Adipocyte (in vitro differentiated cells): Measurements from ENCODE around the gene CEP152.

Source experiments
- DNase-seq: peaks from one replicate; pipeline ENCODE4 v3.0.0-alpha.2; 2015; ENCODE audit warnings: low read depth
- H3K27me3 ChIP-seq: replicated peaks from 2 replicates; pipeline ENCODE4 v1.7.0; 2013; ENCODE audit warnings: mild to moderate bottlenecking, low read length, moderate library complexity; ENCODE audit not compliant: control insufficient read depth, insufficient read depth
- H3K36me3 ChIP-seq: 2 replicates; pipeline ENCODE4 v1.7.0; 2013; ENCODE audit warnings: low read length, mild to moderate bottlenecking, moderate library complexity; ENCODE audit not compliant: control insufficient read depth, insufficient read depth, severe bottlenecking
- H3K4me1 ChIP-seq: 2 replicates; pipeline ENCODE4 v1.7.0; 2013; ENCODE audit warnings: mild to moderate bottlenecking, low read length, moderate library complexity; ENCODE audit not compliant: control insufficient read depth, insufficient read depth
- H3K4me3 ChIP-seq: 2 replicates; pipeline ENCODE4 v1.7.0; 2013; ENCODE audit warnings: mild to moderate bottlenecking, low read length, moderate library complexity
- H3K9ac ChIP-seq: 2 replicates; pipeline ENCODE4 v1.7.0; 2013; ENCODE audit warnings: mild to moderate bottlenecking, low read length, moderate library complexity
- H3K9me3 ChIP-seq: 2 replicates; pipeline ENCODE4 v1.7.0; 2013; ENCODE audit warnings: mild to moderate bottlenecking, low read length, moderate library complexity; ENCODE audit not compliant: control insufficient read depth

CEP152 gene

DNA sequence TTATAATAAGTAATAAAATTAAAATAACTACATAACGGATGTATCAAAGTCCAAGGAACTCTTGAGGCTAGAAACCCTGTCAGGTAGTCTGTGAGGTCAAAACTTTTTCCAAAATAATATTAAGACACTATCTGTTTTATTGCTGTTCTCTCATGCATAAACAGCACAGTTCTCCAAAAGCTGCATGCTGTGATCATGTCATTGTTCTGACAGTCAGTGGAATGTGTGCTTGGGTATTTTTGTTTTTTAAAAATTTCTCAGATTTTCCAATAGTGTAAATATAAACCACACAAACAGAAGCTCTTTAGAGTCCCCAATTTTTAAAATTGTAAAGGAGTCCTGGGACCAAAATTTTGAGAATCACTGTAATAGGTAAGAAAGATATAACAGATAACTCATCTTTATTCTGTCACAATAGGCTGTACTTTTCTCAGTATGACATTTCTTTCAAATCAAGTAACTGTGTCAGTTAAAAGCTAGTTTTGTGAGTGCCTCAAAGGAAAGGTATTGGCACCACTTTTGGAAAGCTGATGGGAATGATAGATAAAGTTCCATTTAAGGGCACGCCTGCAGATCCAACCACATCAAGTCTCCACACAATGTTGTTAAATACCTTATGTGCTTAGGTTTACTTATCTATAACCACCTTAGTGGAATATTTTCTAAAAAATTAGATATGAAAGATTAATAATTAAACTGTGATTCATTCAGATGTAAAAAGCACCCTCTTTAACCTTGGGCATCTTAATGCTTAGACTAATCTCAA, 49.3 kb downstream of the CEP152 start:
- Histone ChIP-seq H3K4me3 (no peak overlapping the region), H3K27me3 (no peaks in the 10 kb centered on the region), H3K9me3 (no peaks in the 10 kb centered on the region), H3K9ac (no peak overlapping the region), H3K36me3 (no peaks in the 10 kb centered on the region), H3K4me1 (peaks cover 6% of the 10 kb centered on the region)
- no peak for DNase-seq

DNA sequence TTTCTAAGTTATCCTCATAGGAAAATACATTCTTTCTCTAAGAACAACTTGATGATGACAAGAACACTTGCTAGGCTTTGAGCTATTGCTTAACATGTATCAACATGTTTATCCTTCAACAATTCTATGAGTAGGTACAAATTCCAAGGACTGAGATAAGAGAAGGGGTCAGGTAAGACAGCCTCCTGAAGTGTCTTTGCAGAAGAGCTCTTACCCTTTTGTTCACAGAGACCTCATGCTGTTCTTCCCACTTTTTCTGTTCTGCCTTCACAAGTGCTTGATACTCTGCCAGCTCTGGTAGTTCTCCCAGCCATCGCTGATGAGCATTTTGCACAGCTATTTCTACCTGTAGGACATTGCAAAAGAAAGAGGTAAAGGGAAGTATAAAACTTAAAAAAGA, 50.9 kb downstream of the CEP152 start:
- H3K9ac ChIP-seq: no peak overlapping the region
- peaks cover 6% of the 10 kb centered on the region for H3K4me1 ChIP-seq
- no peak overlapping the region for H3K4me3 ChIP-seq
- H3K36me3 ChIP-seq: no peaks in the 10 kb centered on the region
- peak; percentile 24 for DNase-seq
- no peaks in the 10 kb centered on the region for H3K9me3 ChIP-seq
- no peaks in the 10 kb centered on the region for H3K27me3 ChIP-seq

- H3K4me3 ChIP-seq: no peak overlapping the region
- H3K4me1 ChIP-seq: peaks cover 6% of the 10 kb centered on the region
- H3K9ac ChIP-seq: no peak overlapping the region
- no peak for DNase-seq
- no peaks in the 10 kb centered on the region for H3K36me3 ChIP-seq
- H3K27me3 ChIP-seq: no peaks in the 10 kb centered on the region
- no peaks in the 10 kb centered on the region for H3K9me3 ChIP-seq
Observed at GRCh38 chr15:48757661-48758060, 53.2 kb downstream of the CEP152 start.

DNA sequence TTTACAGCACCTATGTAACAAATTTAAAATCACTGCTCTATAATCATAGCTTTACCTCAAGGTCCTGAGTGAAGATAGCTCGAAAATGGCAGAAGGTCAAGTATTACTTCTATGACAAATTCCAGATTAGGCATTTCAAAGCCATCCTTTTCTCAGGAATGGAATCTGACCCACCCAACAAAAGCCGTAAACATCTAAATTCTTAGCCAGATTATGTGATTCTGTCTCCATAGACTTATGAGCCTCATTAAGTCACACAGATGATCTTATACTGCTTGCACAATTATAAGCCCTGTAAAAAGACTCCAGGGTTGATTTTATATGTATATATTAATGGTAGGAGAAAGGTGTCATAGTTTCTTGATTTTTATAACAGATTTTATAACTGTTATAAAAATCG, 56.9 kb downstream of the CEP152 start:
- H3K4me1 ChIP-seq: no peaks in the 10 kb centered on the region
- no peak for DNase-seq
- no peak overlapping the region for H3K4me3 ChIP-seq
- H3K9ac ChIP-seq: no peak overlapping the region
- H3K9me3 ChIP-seq: no peaks in the 10 kb centered on the region
- H3K27me3 ChIP-seq: no peaks in the 10 kb centered on the region
- H3K36me3 ChIP-seq: no peaks in the 10 kb centered on the region

- Histone ChIP-seq H3K9me3 (no peaks in the 10 kb centered on the region), H3K36me3 (no peaks in the 10 kb centered on the region), H3K9ac (no peak overlapping the region), H3K27me3 (no peaks in the 10 kb centered on the region), H3K4me3 (no peak overlapping the region), H3K4me1 (no peaks in the 10 kb centered on the region)
- DNase-seq: no peak
Observed at GRCh38 chr15:48751595-48751994, 59.3 kb downstream of the CEP152 start.

GRCh38 chr15:48748535-48748934, 62.3 kb downstream of the CEP152 start:
- Histone ChIP-seq H3K27me3 (no peaks in the 10 kb centered on the region), H3K4me3 (no peak overlapping the region), H3K9ac (no peak overlapping the region), H3K36me3 (no peaks in the 10 kb centered on the region), H3K9me3 (no peaks in the 10 kb centered on the region), H3K4me1 (no peaks in the 10 kb centered on the region)
- peak; percentile 33 for DNase-seq

GRCh38 chr15:48733615-48734014, 77.3 kb downstream of the CEP152 start:
- Histone ChIP-seq H3K9me3 (peaks cover 42% of the 10 kb centered on the region), H3K9ac (no peak overlapping the region), H3K4me3 (no peak overlapping the region), H3K27me3 (no peaks in the 10 kb centered on the region), H3K36me3 (peaks cover 4% of the 10 kb centered on the region), H3K4me1 (no peaks in the 10 kb centered on the region)
- no peak for DNase-seq

DNA sequence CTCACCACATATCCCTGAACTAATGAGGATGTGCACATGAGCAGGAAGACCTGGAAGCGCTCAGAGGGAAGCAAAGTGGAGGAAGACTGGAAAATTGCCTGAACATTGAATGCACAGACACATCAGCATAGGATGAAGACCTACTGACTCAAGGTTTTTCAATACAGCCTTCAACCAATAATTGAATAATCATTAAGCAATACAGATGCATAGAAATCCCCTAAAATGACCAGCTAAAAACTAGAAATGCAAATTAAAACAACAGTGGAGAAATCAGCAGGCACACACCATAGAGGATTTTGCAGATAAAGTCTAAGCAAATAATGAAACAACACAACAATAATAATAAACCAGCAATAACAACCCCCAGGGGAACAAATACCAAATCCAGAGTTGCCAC, 80.4 kb downstream of the CEP152 start:
- Histone ChIP-seq H3K4me1 (no peaks in the 10 kb centered on the region), H3K36me3 (no peaks in the 10 kb centered on the region), H3K4me3 (no peak overlapping the region), H3K27me3 (no peaks in the 10 kb centered on the region), H3K9ac (no peak overlapping the region), H3K9me3 (peaks cover 26% of the 10 kb centered on the region)
- DNase-seq: no peak

GRCh38 chr15:48723969-48724368, 86.9 kb downstream of the CEP152 start:
- Histone ChIP-seq H3K27me3 (no peaks in the 10 kb centered on the region), H3K36me3 (no peaks in the 10 kb centered on the region), H3K4me1 (peaks cover 40% of the 10 kb centered on the region), H3K4me3 (no peak overlapping the region), H3K9me3 (no peaks in the 10 kb centered on the region), H3K9ac (no peak overlapping the region)
- DNase-seq: no peak

DNA sequence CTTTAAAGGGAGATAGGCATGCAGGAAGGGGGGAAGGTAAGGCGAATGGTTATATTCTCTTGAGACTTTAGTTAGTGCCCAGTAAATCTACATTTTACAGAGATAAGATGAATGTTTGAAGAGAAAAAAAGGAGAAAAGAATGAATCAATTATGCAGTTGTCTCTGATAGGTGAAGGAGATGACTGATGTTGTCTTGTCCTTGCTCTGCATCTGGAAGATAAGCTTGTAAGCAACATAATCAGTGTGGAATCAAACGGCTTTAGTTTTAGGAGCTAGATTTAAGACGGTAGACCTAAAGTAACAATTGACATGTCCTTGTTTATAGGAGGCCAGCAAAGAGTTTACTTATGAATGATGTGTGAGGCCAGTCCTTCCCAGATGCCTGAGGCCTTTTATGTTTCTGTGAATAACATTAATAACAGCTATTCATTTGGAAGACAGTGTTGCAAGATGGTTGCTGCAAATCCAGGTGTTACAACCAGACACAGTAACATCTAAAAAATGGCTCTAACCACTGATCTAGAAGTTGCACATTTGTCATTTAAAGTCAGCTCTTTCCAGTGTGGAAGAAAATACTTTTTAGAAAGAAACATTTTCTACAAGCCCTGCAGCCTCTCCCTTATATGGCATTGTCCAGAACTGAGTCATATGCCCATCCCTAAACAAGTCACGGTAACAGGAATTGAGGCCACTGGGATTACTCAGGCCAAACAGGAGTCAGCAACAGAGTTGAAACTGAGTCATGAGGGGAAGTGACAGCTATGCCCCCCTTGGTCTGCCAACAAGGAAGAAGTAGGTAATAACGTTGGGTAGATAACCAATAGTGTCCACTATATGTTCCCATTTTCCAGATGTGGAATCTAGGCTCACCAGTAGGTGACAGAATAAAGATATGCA, 87.9 kb downstream of the CEP152 start:
- H3K27me3 ChIP-seq: no peaks in the 10 kb centered on the region
- H3K36me3 ChIP-seq: no peaks in the 10 kb centered on the region
- peak; percentile 72 for DNase-seq
- peak overlapping the region; percentile 24 for H3K4me3 ChIP-seq
- H3K9ac ChIP-seq: no peak overlapping the region
- no peaks in the 10 kb centered on the region for H3K9me3 ChIP-seq
- peaks cover 43% of the 10 kb centered on the region for H3K4me1 ChIP-seq

DNA sequence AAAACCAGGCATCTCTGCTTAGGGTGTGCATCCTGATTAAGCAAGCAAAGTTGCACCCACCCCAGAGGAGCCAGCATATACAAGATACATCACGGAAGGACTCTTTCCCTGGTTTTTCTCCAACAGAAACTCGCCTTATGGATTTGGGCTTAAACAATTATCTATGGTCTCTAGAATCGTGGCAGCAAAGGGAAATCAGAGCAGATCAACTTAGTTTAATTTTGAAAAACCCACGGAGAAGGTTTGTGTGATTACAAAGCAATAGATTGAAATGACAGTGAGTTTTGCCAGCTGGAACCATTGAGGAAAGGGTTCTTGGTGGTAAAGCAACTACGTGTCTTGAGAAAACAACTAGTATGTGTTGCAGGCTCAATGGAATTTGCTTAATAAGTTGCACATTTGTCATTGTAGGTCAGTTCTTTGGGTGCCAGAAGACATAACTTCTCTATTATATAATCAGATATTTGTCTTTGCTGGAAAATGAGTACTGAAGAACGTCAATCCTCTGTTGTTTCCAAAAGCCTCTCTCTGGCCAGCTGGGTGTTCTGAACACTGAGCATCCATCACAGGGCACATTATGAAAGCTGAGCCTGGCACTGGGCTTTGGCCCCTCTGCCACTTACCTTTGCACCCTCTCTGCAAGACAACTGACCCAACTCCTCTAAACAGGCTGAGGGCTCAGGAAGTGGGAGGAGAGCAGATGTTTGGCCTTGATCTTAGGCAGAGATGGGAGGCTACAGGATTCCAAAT, 89.6 kb downstream of the CEP152 start:
- peak overlapping the region; percentile 68 for H3K4me3 ChIP-seq
- peak; percentile 91 for DNase-seq
- no peaks in the 10 kb centered on the region for H3K27me3 ChIP-seq
- peaks cover 43% of the 10 kb centered on the region for H3K4me1 ChIP-seq
- peaks cover 1% of the 10 kb centered on the region for H3K9me3 ChIP-seq
- no peaks in the 10 kb centered on the region for H3K36me3 ChIP-seq
- H3K9ac ChIP-seq: peak overlapping the region; percentile 58
